Endothelial cell of umbilical vein (primary cell): Measurements from ENCODE around the gene TAP2. TPM values are rescaled to one million over a fixed set of nuclear protein-coding genes. Genes with fewer than 3 reads are reported as not detected.
A peak's percentile ranks its signal among the peaks of the same experiment; 100 is the strongest.

Experiments
- BruUV-seq: library from RNA; stranded (reverse); fragments of 400-500 nt; replicated peaks from 2 replicates; lab custom pipeline; 2021; lab: Mats Ljungman, UMichigan
- CTCF ChIA-PET: fragments of 300-600, 350-600 bp; sonication (Branson Sonifier 250); formaldehyde crosslinking; loops from one replicate; lab custom pipeline; 2021; ENCODE audit warnings: antibody characterized with exemption, inconsistent platforms; lab: Charles Lee
- POLR2A ChIA-PET: fragments of 300-600, 350-600 bp; sonication (Branson Sonifier 250); formaldehyde crosslinking; loops from one replicate; lab custom pipeline; 2021; ENCODE audit warnings: antibody characterized with exemption, inconsistent platforms; lab: Charles Lee
- DNase-seq: peaks from one replicate; pipeline ENCODE4 v3.0.0-alpha.2; 2011; ENCODE audit warnings: low read depth, low spot score
- FAIRE-seq: peaks from 2 replicates; lab custom pipeline; 2011; peaks lifted over from hg19 to GRCh38; lab: Jason Lieb, UNC
- H2AFZ ChIP-seq: 2 replicates; pipeline ENCODE4 v1.6.0; 2012; ENCODE audit warnings: low read depth, low read length, control low read depth, inconsistent platforms
- H3K27ac ChIP-seq: 2 replicates; pipeline ENCODE4 v1.5.1; 2011; ENCODE audit warnings: low read depth, mild to moderate bottlenecking, control low read depth, low read length, moderate library complexity; ENCODE audit not compliant: insufficient read depth
- H3K27me3 ChIP-seq, 2 experiments: 2 replicates each; pipeline versions ENCODE4 v1.6.0 to v1.6.1; 2011; ENCODE audit warnings: low read length in 2 of 2, mixed read lengths in 1 of 2; ENCODE audit not compliant: control insufficient read depth in 2 of 2, insufficient read depth in 2 of 2
- H3K36me3 ChIP-seq, 2 experiments: 2 replicates in 1 of 2; 3 replicates in 1 of 2; pipeline ENCODE4 v1.5.1; 2011; ENCODE audit warnings: low read length in 2 of 2, mild to moderate bottlenecking in 1 of 2, moderate library complexity in 1 of 2; ENCODE audit not compliant: control insufficient read depth in 2 of 2, insufficient read depth in 2 of 2; ENCODE audit errors: extremely low read depth in 1 of 2
- H3K4me1 ChIP-seq: 3 replicates; pipeline ENCODE4 v1.5.1; 2011; ENCODE audit warnings: mild to moderate bottlenecking, low read length; ENCODE audit not compliant: control insufficient read depth, insufficient read depth; ENCODE audit errors: extremely low read depth
- H3K4me2 ChIP-seq: 2 replicates; pipeline ENCODE4 v1.6.1; 2011; ENCODE audit warnings: low read length, control low read depth, mixed read lengths; ENCODE audit not compliant: insufficient read depth
- H3K4me3 ChIP-seq, 3 experiments: fragments of 200-600 bp in 1 of 3; sonication (generic), shearing (Covaris generic) in 1 of 3; replicated peaks in 1 of 3; 2 replicates each; pipeline ENCODE4 v1.5.1; 2011 to 2016; ENCODE audit warnings: control low read depth in 3 of 3, low read length in 3 of 3, mild to moderate bottlenecking in 2 of 3, inconsistent platforms in 1 of 3, low read depth in 1 of 3, moderate library complexity in 1 of 3; ENCODE audit not compliant: insufficient read depth in 1 of 3
- H3K79me2 ChIP-seq: 2 replicates; pipeline ENCODE4 v1.6.0; 2012; ENCODE audit warnings: low read length, inconsistent platforms; ENCODE audit not compliant: control insufficient read depth, insufficient read depth
- H3K9ac ChIP-seq: replicated peaks from 2 replicates; pipeline ENCODE3; 2011; ENCODE audit warnings: low read length, control low read depth; ENCODE audit not compliant: insufficient read depth; ENCODE audit errors: extremely low read depth
- H3K9me1 ChIP-seq: replicated peaks from 3 replicates; pipeline ENCODE4 v1.6.0; 2011; ENCODE audit warnings: mild to moderate bottlenecking, low read length; ENCODE audit not compliant: control insufficient read depth, insufficient read depth; ENCODE audit errors: extremely low read depth
- H3K9me3 ChIP-seq: replicated peaks from 2 replicates; pipeline ENCODE4 v1.5.1; 2012; ENCODE audit warnings: low read length, inconsistent platforms; ENCODE audit not compliant: control insufficient read depth, insufficient read depth
- H4K20me1 ChIP-seq: replicated peaks from 2 replicates; pipeline ENCODE3; 2011; ENCODE audit warnings: mild to moderate bottlenecking, low read length; ENCODE audit not compliant: control insufficient read depth, insufficient read depth; ENCODE audit errors: extremely low read depth
- CTCF ChIP-seq, 2 donors: IDR thresholded peaks; 1 replicate in 1 of 2; 2 replicates in 1 of 2; pipeline ENCODE4 v1.5.1; 2011; ENCODE audit warnings: low read length in 2 of 2, mild to moderate bottlenecking in 2 of 2, moderate library complexity in 2 of 2, control low read depth in 1 of 2, inconsistent platforms in 1 of 2, low read depth in 1 of 2; ENCODE audit not compliant: insufficient read depth in 1 of 2; ENCODE audit errors: extremely low read depth in 1 of 2
- FOS ChIP-seq: IDR thresholded peaks from 2 replicates; pipeline ENCODE4 v1.6.1; 2011; ENCODE audit warnings: mild to moderate bottlenecking, low read length, moderate library complexity, borderline replicate concordance; ENCODE audit not compliant: insufficient read depth
- GATA2 ChIP-seq: IDR thresholded peaks from 2 replicates; pipeline ENCODE4 v1.7.0; 2011; ENCODE audit warnings: low read depth, mild to moderate bottlenecking, moderate library complexity, mixed read lengths, low read length; ENCODE audit not compliant: insufficient read length, insufficient read depth
- MAX ChIP-seq: IDR thresholded peaks from 2 replicates; pipeline ENCODE4 v1.6.1; 2011; ENCODE audit not compliant: insufficient read depth, insufficient read length
- dilution Hi-C: fragments of 300-500 bp; cut with MboI; formaldehyde crosslinking; loops from one replicate; pipeline ENCODE4 v1.15.0; 2019; ENCODE audit warnings: low sequenced_read_pairs; ENCODE audit not compliant: extremely low pct_ligation_motif_present
- intact Hi-C: fragments of 100-400 bp; cut with micrococcal nuclease; formaldehyde crosslinking; loops from one replicate; pipeline ENCODE4 v1.10.0; 2022
- polyA plus RNA-seq, 4 experiments: library from polyadenylated mRNA; depleted of rRNA in 3 of 4; stranded (reverse) in 3 of 4; unstranded in 1 of 4; fragments of >200 nt; gene quantifications; 2 replicates each; pipeline versions ENCODE4 v1.2.1 to v1.2.3, GENCODE V29; 2011 to 2012; ENCODE audit warnings: missing spikeins in 1 of 4
- total RNA-seq: library from RNA; stranded (reverse); gene quantifications from 2 replicates; pipeline ENCODE4 v1.2.3, GENCODE V29; 2021

Gene TAP2
- total and polyA plus RNA-seq, 2 donors (not counting 3 experiments of a cell fraction or from before 2014, with no cell fraction given), result 18.4 to 57.8 TPM

- Histone ChIP-seq H3K27ac (no peak overlapping the region), H2AFZ (no peak overlapping the region), H3K4me3 (no peak overlapping the region), H3K9me1 (no peaks in the 10 kb centered on the region), H4K20me1 (no peaks in the 10 kb centered on the region), H3K9ac (no peak overlapping the region), H3K79me2 (no peaks in the 10 kb centered on the region), H3K27me3 (peaks cover 28 to 30% of the 10 kb centered on the region in 2 experiments), H3K9me3 (no peaks in the 10 kb centered on the region), H3K36me3 (no peaks in the 10 kb centered on the region), H3K4me2 (no peak overlapping the region), H3K4me1 (peaks cover under 1% of the 10 kb centered on the region)
- BruUV-seq, result no TSS peak
- DNase-seq, result peak; percentile 72
- dilution Hi-C loops, result no loop called here
- ChIA-PET POLR2A (interaction anchor here (0.9 to 2.4 kb wide), 2 partner anchors 86 to 99 kb away, joined by 3 to 14 read pairs; no protein-coding TSS in a partner anchor), CTCF (interaction anchor here (0.6 to 9.4 kb wide), 23 partner anchors 9 to 362 kb away, joined by 3 to 192 read pairs (median 5); partner anchors contain the start of genes BRD2, HLA-DMA and TAP2)
- TF ChIP-seq GATA2 (no peak), CTCF (IDR thresholded peaks at IDR 0.05; ENCODE audit: extremely low read depth in 1 of 2, insufficient read depth in 1 of 2, low read depth in 1 of 2, low read length in 2 of 2) (peak; percentile 34), MAX (no peak), FOS (no peak)
- peak; percentile 44 for FAIRE-seq
- intact Hi-C loops, result loop anchor here (1.0 to 10.0 kb wide), 5 partner anchors 47 to 359 kb away; partner anchors contain the start of gene HLA-DMA
These were observed 47.3 kb upstream of the TAP2 start for GRCh38 chr6:32885698-32886286.
